Endothelial cell of umbilical vein (primary cell): ENCODE results near the gene SCGB1A1. TPM values are rescaled to one million over a fixed set of nuclear protein-coding genes. Genes with fewer than 3 reads are reported as not detected.

ENCODE experiments used
- BruUV-seq: library from RNA; stranded (reverse); fragments of 400-500 nt; replicated peaks from 2 replicates; lab custom pipeline; 2021; lab: Mats Ljungman, UMichigan
- CTCF ChIA-PET: fragments of 300-600, 350-600 bp; sonication (Branson Sonifier 250); formaldehyde crosslinking; loops from one replicate; lab custom pipeline; 2021; ENCODE audit warnings: antibody characterized with exemption, inconsistent platforms; lab: Charles Lee
- POLR2A ChIA-PET: fragments of 300-600, 350-600 bp; sonication (Branson Sonifier 250); formaldehyde crosslinking; loops from one replicate; lab custom pipeline; 2021; ENCODE audit warnings: antibody characterized with exemption, inconsistent platforms; lab: Charles Lee
- DNase-seq: peaks from one replicate; pipeline ENCODE4 v3.0.0-alpha.2; 2011; ENCODE audit warnings: low read depth, low spot score
- FAIRE-seq: peaks from 2 replicates; lab custom pipeline; 2011; peaks lifted over from hg19 to GRCh38; lab: Jason Lieb, UNC
- H2AFZ ChIP-seq: 2 replicates; pipeline ENCODE4 v1.6.0; 2012; ENCODE audit warnings: low read depth, low read length, control low read depth, inconsistent platforms
- H3K27ac ChIP-seq: 2 replicates; pipeline ENCODE4 v1.5.1; 2011; ENCODE audit warnings: low read depth, mild to moderate bottlenecking, control low read depth, low read length, moderate library complexity; ENCODE audit not compliant: insufficient read depth
- H3K27me3 ChIP-seq, 2 experiments: 2 replicates each; pipeline versions ENCODE4 v1.6.0 to v1.6.1; 2011; ENCODE audit warnings: low read length in 2 of 2, mixed read lengths in 1 of 2; ENCODE audit not compliant: control insufficient read depth in 2 of 2, insufficient read depth in 2 of 2
- H3K36me3 ChIP-seq, 2 experiments: 2 replicates in 1 of 2; 3 replicates in 1 of 2; pipeline ENCODE4 v1.5.1; 2011; ENCODE audit warnings: low read length in 2 of 2, mild to moderate bottlenecking in 1 of 2, moderate library complexity in 1 of 2; ENCODE audit not compliant: control insufficient read depth in 2 of 2, insufficient read depth in 2 of 2; ENCODE audit errors: extremely low read depth in 1 of 2
- H3K4me1 ChIP-seq: 3 replicates; pipeline ENCODE4 v1.5.1; 2011; ENCODE audit warnings: mild to moderate bottlenecking, low read length; ENCODE audit not compliant: control insufficient read depth, insufficient read depth; ENCODE audit errors: extremely low read depth
- H3K4me2 ChIP-seq: 2 replicates; pipeline ENCODE4 v1.6.1; 2011; ENCODE audit warnings: low read length, control low read depth, mixed read lengths; ENCODE audit not compliant: insufficient read depth
- H3K4me3 ChIP-seq, 3 experiments: fragments of 200-600 bp in 1 of 3; sonication (generic), shearing (Covaris generic) in 1 of 3; replicated peaks in 1 of 3; 2 replicates each; pipeline ENCODE4 v1.5.1; 2011 to 2016; ENCODE audit warnings: control low read depth in 3 of 3, low read length in 3 of 3, mild to moderate bottlenecking in 2 of 3, inconsistent platforms in 1 of 3, low read depth in 1 of 3, moderate library complexity in 1 of 3; ENCODE audit not compliant: insufficient read depth in 1 of 3
- H3K79me2 ChIP-seq: 2 replicates; pipeline ENCODE4 v1.6.0; 2012; ENCODE audit warnings: low read length, inconsistent platforms; ENCODE audit not compliant: control insufficient read depth, insufficient read depth
- H3K9ac ChIP-seq: replicated peaks from 2 replicates; pipeline ENCODE3; 2011; ENCODE audit warnings: low read length, control low read depth; ENCODE audit not compliant: insufficient read depth; ENCODE audit errors: extremely low read depth
- H3K9me1 ChIP-seq: replicated peaks from 3 replicates; pipeline ENCODE4 v1.6.0; 2011; ENCODE audit warnings: mild to moderate bottlenecking, low read length; ENCODE audit not compliant: control insufficient read depth, insufficient read depth; ENCODE audit errors: extremely low read depth
- H3K9me3 ChIP-seq: replicated peaks from 2 replicates; pipeline ENCODE4 v1.5.1; 2012; ENCODE audit warnings: low read length, inconsistent platforms; ENCODE audit not compliant: control insufficient read depth, insufficient read depth
- H4K20me1 ChIP-seq: replicated peaks from 2 replicates; pipeline ENCODE3; 2011; ENCODE audit warnings: mild to moderate bottlenecking, low read length; ENCODE audit not compliant: control insufficient read depth, insufficient read depth; ENCODE audit errors: extremely low read depth
- EZH2 ChIP-seq: IDR thresholded peaks from 2 replicates; pipeline ENCODE4 v1.6.1; 2012; ENCODE audit warnings: borderline replicate concordance, low read depth, mild to moderate bottlenecking, moderate library complexity, low read length, inconsistent platforms; ENCODE audit not compliant: severe bottlenecking
- FOS ChIP-seq: IDR thresholded peaks from 2 replicates; pipeline ENCODE4 v1.6.1; 2011; ENCODE audit warnings: mild to moderate bottlenecking, low read length, moderate library complexity, borderline replicate concordance; ENCODE audit not compliant: insufficient read depth
- GATA2 ChIP-seq: IDR thresholded peaks from 2 replicates; pipeline ENCODE4 v1.7.0; 2011; ENCODE audit warnings: low read depth, mild to moderate bottlenecking, moderate library complexity, mixed read lengths, low read length; ENCODE audit not compliant: insufficient read length, insufficient read depth
- JUN ChIP-seq: IDR thresholded peaks from 2 replicates; pipeline ENCODE4 v1.6.1; 2011; ENCODE audit warnings: borderline replicate concordance, low read depth; ENCODE audit not compliant: insufficient read length, insufficient read depth
- MYC ChIP-seq: IDR thresholded peaks from one replicate; pipeline ENCODE4 v1.6.1; 2011; ENCODE audit warnings: mild to moderate bottlenecking, low read depth, low read length
- POLR2A ChIP-seq: IDR thresholded peaks from 2 replicates; pipeline ENCODE4 v1.6.1; 2012; ENCODE audit warnings: low read depth, mild to moderate bottlenecking, control low read depth, low read length
- POLR2AphosphoS5 ChIP-seq: IDR thresholded peaks from 2 replicates; pipeline ENCODE4 v1.6.1; 2012; ENCODE audit warnings: low read depth, mild to moderate bottlenecking, control low read depth, low read length, moderate library complexity; ENCODE audit not compliant: insufficient read depth
- dilution Hi-C: fragments of 300-500 bp; cut with MboI; formaldehyde crosslinking; loops from one replicate; pipeline ENCODE4 v1.15.0; 2019; ENCODE audit warnings: low sequenced_read_pairs; ENCODE audit not compliant: extremely low pct_ligation_motif_present
- intact Hi-C: fragments of 100-400 bp; cut with micrococcal nuclease; formaldehyde crosslinking; loops from one replicate; pipeline ENCODE4 v1.10.0; 2022
- polyA plus RNA-seq, 4 experiments: library from polyadenylated mRNA; depleted of rRNA in 3 of 4; stranded (reverse) in 3 of 4; unstranded in 1 of 4; fragments of >200 nt; gene quantifications; 2 replicates each; pipeline versions ENCODE4 v1.2.1 to v1.2.3, GENCODE V29; 2011 to 2012; ENCODE audit warnings: missing spikeins in 1 of 4
- total RNA-seq: library from RNA; stranded (reverse); gene quantifications from 2 replicates; pipeline ENCODE4 v1.2.3, GENCODE V29; 2021
- TF ChIP-seq, protein P1 (sequence below): IDR thresholded peaks from 2 replicates; pipeline ENCODE4 v1.6.1; 2011; ENCODE audit not compliant: insufficient read depth, insufficient read length
- TF ChIP-seq, protein P2 (sequence below), 2 donors: IDR thresholded peaks; 1 replicate in 1 of 2; 2 replicates in 1 of 2; pipeline ENCODE4 v1.5.1; 2011; ENCODE audit warnings: low read length in 2 of 2, mild to moderate bottlenecking in 2 of 2, moderate library complexity in 2 of 2, control low read depth in 1 of 2, inconsistent platforms in 1 of 2, low read depth in 1 of 2; ENCODE audit not compliant: insufficient read depth in 1 of 2; ENCODE audit errors: extremely low read depth in 1 of 2

The SCGB1A1 gene
- total and polyA plus RNA-seq, 2 donors (not counting 3 experiments of a cell fraction or from before 2014, with no cell fraction given), result not detected

DNA sequence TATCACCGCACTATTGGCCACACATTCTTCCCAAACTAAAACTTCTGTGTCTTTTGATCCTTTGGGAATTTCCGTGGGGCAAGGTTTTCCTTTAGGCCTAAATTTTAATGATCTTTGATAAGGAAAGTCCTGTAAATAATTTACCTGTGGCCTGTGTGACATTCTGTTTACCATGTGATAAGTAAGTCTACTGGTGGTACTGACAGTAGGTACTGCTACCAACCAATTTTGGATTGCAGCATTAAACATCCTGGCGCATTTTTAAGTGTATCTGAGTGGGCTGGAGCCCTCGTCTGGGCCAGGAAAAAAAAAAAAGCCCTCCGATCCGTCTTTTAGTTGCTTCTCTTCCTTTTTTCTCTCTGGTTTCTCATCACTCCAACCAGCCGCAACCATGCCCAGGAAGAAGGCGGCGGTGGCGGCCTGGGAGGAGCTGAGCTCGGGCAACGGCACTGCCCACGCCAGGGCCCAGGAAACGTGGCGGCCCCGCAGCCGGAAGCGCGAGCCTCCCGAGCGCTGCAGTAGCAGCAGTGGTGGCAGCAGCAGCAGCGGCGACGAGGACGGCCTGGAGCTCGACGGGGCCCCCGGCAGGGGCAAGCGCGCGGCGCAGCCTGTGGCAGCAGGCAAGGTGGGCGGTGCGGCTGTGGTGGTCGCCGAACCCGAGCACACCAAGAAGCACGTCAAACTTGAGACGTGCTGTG is 47.9 kb upstream of the SCGB1A1 start:
- DNase-seq (no peak), FAIRE-seq (no peak)
- Histone ChIP-seq H3K4me2 (no peak overlapping the region), H3K9ac (no peak overlapping the region), H3K4me3 (no peak overlapping the region), H3K27ac (no peak overlapping the region), H3K79me2 (no peaks in the 10 kb centered on the region), H2AFZ (no peak overlapping the region), H3K27me3 (no peaks in the 10 kb centered on the region), H4K20me1 (no peaks in the 10 kb centered on the region), H3K9me3 (no peaks in the 10 kb centered on the region), H3K36me3 (no peaks in the 10 kb centered on the region), H3K9me1 (no peaks in the 10 kb centered on the region), H3K4me1 (no peaks in the 10 kb centered on the region)
- intact Hi-C loops, result no loop called here
- ChIA-PET POLR2A (no interaction called here), CTCF (no interaction called here)
- dilution Hi-C loops, result no loop called here
- no TSS peak for BruUV-seq
- TF ChIP-seq JUN (no peak), EZH2 (no peak), GATA2 (no peak), POLR2A (no peak), FOS (no peak), MYC (no peak), POLR2AphosphoS5 (no peak)
- TF ChIP-seq, protein P1, sequence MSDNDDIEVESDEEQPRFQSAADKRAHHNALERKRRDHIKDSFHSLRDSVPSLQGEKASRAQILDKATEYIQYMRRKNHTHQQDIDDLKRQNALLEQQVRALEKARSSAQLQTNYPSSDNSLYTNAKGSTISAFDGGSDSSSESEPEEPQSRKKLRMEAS, result no peak
- TF ChIP-seq, protein P2, sequence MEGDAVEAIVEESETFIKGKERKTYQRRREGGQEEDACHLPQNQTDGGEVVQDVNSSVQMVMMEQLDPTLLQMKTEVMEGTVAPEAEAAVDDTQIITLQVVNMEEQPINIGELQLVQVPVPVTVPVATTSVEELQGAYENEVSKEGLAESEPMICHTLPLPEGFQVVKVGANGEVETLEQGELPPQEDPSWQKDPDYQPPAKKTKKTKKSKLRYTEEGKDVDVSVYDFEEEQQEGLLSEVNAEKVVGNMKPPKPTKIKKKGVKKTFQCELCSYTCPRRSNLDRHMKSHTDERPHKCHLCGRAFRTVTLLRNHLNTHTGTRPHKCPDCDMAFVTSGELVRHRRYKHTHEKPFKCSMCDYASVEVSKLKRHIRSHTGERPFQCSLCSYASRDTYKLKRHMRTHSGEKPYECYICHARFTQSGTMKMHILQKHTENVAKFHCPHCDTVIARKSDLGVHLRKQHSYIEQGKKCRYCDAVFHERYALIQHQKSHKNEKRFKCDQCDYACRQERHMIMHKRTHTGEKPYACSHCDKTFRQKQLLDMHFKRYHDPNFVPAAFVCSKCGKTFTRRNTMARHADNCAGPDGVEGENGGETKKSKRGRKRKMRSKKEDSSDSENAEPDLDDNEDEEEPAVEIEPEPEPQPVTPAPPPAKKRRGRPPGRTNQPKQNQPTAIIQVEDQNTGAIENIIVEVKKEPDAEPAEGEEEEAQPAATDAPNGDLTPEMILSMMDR (IDR thresholded peaks at IDR 0.05; ENCODE audit: extremely low read depth in 1 of 2, insufficient read depth in 1 of 2, low read depth in 1 of 2, low read length in 2 of 2), result no peak
